ENCODE measurements around the gene CD80.

Gene CD80

DNA sequence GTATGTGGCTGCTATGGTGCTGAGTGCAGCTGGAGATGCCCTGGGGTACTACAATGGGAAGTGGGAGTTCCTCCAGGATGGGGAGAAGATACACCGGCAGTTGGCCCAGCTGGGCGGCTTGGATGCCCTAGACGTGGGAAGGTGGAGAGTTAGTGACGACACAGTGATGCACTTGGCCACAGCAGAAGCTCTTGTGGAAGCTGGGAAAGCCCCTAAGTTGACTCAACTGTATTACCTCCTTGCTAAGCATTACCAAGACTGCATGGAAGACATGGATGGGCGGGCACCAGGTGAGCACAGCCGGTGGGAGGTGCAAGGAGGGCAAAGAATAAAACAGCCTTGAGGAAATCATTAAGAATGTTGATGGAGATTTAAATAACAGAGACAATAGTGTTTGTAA is 22.8 kb upstream of the CD80 start:
- TF ChIP-seq EZH2phosphoT487 (IDR thresholded peaks at IDR 0.05; ENCODE audit: borderline replicate concordance, low read length) = no peak
- TF ChIP-seq, protein P1, sequence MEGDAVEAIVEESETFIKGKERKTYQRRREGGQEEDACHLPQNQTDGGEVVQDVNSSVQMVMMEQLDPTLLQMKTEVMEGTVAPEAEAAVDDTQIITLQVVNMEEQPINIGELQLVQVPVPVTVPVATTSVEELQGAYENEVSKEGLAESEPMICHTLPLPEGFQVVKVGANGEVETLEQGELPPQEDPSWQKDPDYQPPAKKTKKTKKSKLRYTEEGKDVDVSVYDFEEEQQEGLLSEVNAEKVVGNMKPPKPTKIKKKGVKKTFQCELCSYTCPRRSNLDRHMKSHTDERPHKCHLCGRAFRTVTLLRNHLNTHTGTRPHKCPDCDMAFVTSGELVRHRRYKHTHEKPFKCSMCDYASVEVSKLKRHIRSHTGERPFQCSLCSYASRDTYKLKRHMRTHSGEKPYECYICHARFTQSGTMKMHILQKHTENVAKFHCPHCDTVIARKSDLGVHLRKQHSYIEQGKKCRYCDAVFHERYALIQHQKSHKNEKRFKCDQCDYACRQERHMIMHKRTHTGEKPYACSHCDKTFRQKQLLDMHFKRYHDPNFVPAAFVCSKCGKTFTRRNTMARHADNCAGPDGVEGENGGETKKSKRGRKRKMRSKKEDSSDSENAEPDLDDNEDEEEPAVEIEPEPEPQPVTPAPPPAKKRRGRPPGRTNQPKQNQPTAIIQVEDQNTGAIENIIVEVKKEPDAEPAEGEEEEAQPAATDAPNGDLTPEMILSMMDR (IDR thresholded peaks at IDR 0.05; ENCODE audit: low read depth, low read length, poor library complexity, severe bottlenecking) = no peak
- no peak overlapping the region for H3K4me3 ChIP-seq (ENCODE audit: low read length)
- H3K9me2 ChIP-seq (replicated peaks; ENCODE audit: control insufficient read depth, low read length) = no peaks in the 10 kb centered on the region
- H3F3A ChIP-seq (ENCODE audit: control insufficient read depth, insufficient read depth) = 0 out of 2 replicates have a peak, but pooled peaks cover 3% of the 10 kb centered on the region
- no peaks in the 10 kb centered on the region for H3K36me3 ChIP-seq (ENCODE audit: control insufficient read depth, low read length)
- no peaks in the 10 kb centered on the region for H3K9me3 ChIP-seq (ENCODE audit: control insufficient read depth, insufficient read depth, low read length)
- no peaks in the 10 kb centered on the region for H3K79me2 ChIP-seq (ENCODE audit: control insufficient read depth, low read length)
- no peaks in the 10 kb centered on the region for H3K27me3 ChIP-seq (ENCODE audit: control insufficient read depth, low read length)
- H3K4me1 ChIP-seq (ENCODE audit: control insufficient read depth, low read length) = peaks cover 17% of the 10 kb centered on the region
- no peaks in the 10 kb centered on the region for H4K20me1 ChIP-seq (ENCODE audit: control insufficient read depth, insufficient read depth, low read depth, low read length)
- no peak overlapping the region for H3K27ac ChIP-seq (ENCODE audit: low read depth, low read length)
- H3K4me2 ChIP-seq (ENCODE audit: low read length) = no peak overlapping the region

- Histone ChIP-seq H3K4me2 (ENCODE audit: low read length) (peak overlapping the region; percentile 74), H3K27ac (ENCODE audit: low read depth, low read length) (peak overlapping the region; percentile 28; the same call in 1 of the 2 replicates), H3K9me2 (replicated peaks; ENCODE audit: control insufficient read depth, low read length) (no peaks in the 10 kb centered on the region), H3K27me3 (ENCODE audit: control insufficient read depth, low read length) (no peaks in the 10 kb centered on the region), H3K79me2 (ENCODE audit: control insufficient read depth, low read length) (no peaks in the 10 kb centered on the region), H3K4me3 (ENCODE audit: low read length) (peak overlapping the region; percentile 79), H3F3A (ENCODE audit: control insufficient read depth, insufficient read depth) (0 out of 2 replicates have a peak, but pooled peaks cover 3% of the 10 kb centered on the region), H3K4me1 (ENCODE audit: control insufficient read depth, low read length) (peaks cover 17% of the 10 kb centered on the region), H4K20me1 (ENCODE audit: control insufficient read depth, insufficient read depth, low read depth, low read length) (no peaks in the 10 kb centered on the region), H3K9me3 (ENCODE audit: control insufficient read depth, insufficient read depth, low read length) (no peaks in the 10 kb centered on the region), H3K36me3 (ENCODE audit: control insufficient read depth, low read length) (no peaks in the 10 kb centered on the region)
- TF ChIP-seq, protein P1 (IDR thresholded peaks at IDR 0.05; ENCODE audit: low read depth, low read length, poor library complexity, severe bottlenecking) = no peak
- no peak for TF ChIP-seq EZH2phosphoT487 (IDR thresholded peaks at IDR 0.05; ENCODE audit: borderline replicate concordance, low read length)
Measured at GRCh38 chr3:119580067-119580760, 20.8 kb upstream of the CD80 start.

DNA sequence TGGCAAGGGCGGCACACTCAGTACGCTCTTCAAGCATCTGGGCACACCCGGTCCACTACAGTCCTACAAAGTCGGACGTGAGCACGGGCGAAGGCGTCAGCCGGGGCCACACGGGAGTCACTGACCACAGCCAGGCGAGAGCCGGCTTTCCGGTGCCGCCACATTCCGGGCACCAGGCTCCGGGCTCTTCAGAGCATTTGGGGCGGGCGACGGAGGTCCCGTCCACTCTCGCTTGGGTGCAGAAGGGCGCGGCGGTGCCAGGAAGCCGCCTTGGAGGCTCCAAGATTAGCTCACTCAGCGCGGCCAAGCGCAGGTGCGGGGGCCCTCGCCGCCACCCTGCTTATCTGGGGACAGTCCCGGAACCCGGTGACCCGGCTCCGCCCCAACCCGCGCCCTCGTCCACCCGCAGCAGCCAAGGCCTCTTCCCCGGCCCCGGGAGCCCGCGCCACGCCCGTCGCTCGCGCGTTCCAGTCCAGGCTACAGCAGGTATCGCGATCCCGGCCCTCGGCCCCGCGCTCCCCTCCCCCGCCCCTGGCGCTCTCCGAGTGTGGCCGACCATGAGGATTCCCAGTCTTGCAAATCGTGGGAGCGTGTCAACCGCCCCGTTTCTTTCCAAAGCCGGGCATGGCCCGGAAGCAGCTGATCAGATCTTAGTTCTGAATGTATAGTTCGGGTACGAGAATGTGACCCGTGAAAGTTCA is 20.1 kb upstream of the CD80 start, which contains the start of gene ADPRH:
Gene ADPRH (plus strand): TSS at position 127 of the 701 bp plus-strand sequence. CDS start 2,678 bp downstream, outside the sequence.
- H3K4me3 ChIP-seq (ENCODE audit: low read length) = peak within 1 kb of the TSS; percentile 79
- TF ChIP-seq, protein P1 (IDR thresholded peaks at IDR 0.05; ENCODE audit: low read depth, low read length, poor library complexity, severe bottlenecking) = no peak
- 0 out of 2 replicates have a peak, but pooled peaks have one; percentile 21 for TF ChIP-seq EZH2phosphoT487 (IDR thresholded peaks at IDR 0.05; ENCODE audit: borderline replicate concordance, low read length)
- no peaks in the 10 kb centered on the region for H3K27me3 ChIP-seq (ENCODE audit: control insufficient read depth, low read length)
- H3K9me3 ChIP-seq (ENCODE audit: control insufficient read depth, insufficient read depth, low read length) = no peaks in the 10 kb centered on the region
- 0 out of 2 replicates have a peak, but pooled peaks cover 3% of the 10 kb centered on the region for H3F3A ChIP-seq (ENCODE audit: control insufficient read depth, insufficient read depth)
- peaks cover 17% of the 10 kb centered on the region for H3K4me1 ChIP-seq (ENCODE audit: control insufficient read depth, low read length)
- no peaks in the 10 kb centered on the region for H3K36me3 ChIP-seq (ENCODE audit: control insufficient read depth, low read length)
- H3K79me2 ChIP-seq (ENCODE audit: control insufficient read depth, low read length) = no peaks in the 10 kb centered on the region
- H3K9me2 ChIP-seq (replicated peaks; ENCODE audit: control insufficient read depth, low read length) = no peaks in the 10 kb centered on the region
- peak within 1 kb of the TSS; percentile 28; the same call in 1 of the 2 replicates for H3K27ac ChIP-seq (ENCODE audit: low read depth, low read length)
- H3K4me2 ChIP-seq (ENCODE audit: low read length) = peak within 1 kb of the TSS; percentile 74
- no peaks in the 10 kb centered on the region for H4K20me1 ChIP-seq (ENCODE audit: control insufficient read depth, insufficient read depth, low read depth, low read length)

Measured in DOHH2 (cell line).